ENCODE results near the gene PTPRT. TPM values are rescaled to one million over a fixed set of nuclear protein-coding genes. Genes with fewer than 3 reads are reported as not detected.
A peak's percentile ranks its signal among the peaks of the same experiment; 100 is the strongest.

The PTPRT gene
- polyA plus RNA-seq, 1 donor: 1.9 TPM

GRCh38 chr20:42361402-42361970, 828.2 kb downstream of the PTPRT start:
- no peak for DNase-seq

DNA sequence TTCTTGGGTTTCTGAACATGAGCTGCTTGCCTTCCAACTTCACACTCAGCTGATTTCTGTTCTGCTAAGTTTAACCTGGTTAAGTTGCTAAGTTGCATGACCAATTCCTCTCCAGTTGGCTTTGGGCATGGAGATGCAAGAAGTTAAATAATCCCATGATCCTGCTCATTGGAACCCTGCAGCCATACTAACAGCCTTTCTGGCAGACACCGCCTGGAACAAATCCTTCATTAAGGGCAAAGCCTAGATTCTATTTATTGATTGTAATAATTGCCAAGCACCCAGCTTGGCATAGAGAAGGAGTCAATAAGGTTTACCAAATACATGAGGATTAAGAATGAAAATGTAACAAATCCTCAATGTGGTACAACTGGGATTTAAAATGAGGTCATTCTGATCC, 829.1 kb downstream of the PTPRT start:
- no peak for DNase-seq

DNA sequence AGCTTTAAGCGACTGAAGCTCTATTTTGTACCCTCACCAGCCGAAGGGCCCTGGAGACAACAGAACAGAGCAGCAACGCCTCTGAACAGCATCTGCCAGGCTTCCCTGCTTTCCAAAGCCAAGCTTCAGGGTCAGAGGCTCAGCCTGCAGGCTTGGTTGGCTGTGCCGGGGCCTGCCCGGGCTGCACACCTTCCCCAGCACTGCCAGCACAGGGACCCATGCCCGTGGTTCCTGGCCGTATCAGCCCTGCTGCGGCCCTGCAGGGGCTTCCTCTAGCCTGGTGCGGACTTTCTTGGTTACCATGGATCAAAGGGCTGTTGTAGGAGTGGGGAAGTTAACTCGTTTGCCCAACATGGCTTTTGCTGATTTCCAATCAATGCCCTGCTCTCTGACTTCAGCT, 830.1 kb downstream of the PTPRT start:
- no peak for DNase-seq

DNA sequence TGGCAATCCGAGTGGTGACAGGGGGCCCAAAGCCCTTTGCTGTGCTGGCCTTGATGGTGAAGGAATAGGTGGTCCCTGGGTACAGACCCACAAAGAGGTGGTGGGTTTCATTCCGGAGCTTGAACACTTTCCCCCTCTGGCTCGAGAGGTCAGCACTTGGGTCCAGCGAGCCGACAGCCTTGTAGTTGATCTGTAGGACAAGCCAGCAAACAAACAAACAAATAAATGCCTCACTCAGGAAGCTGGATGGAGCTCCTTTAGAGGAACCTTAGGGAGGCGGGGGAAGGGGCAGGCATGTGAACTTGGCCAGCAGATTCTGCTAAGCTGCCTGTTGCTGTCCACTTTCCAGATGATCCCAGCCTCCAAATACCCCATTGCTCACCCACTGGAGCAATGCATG, 837.6 kb downstream of the PTPRT start:
- DNase-seq: no peak

- DNase-seq: no peak
Observed at GRCh38 chr20:42350521-42350920, 839.2 kb downstream of the PTPRT start.

DNA sequence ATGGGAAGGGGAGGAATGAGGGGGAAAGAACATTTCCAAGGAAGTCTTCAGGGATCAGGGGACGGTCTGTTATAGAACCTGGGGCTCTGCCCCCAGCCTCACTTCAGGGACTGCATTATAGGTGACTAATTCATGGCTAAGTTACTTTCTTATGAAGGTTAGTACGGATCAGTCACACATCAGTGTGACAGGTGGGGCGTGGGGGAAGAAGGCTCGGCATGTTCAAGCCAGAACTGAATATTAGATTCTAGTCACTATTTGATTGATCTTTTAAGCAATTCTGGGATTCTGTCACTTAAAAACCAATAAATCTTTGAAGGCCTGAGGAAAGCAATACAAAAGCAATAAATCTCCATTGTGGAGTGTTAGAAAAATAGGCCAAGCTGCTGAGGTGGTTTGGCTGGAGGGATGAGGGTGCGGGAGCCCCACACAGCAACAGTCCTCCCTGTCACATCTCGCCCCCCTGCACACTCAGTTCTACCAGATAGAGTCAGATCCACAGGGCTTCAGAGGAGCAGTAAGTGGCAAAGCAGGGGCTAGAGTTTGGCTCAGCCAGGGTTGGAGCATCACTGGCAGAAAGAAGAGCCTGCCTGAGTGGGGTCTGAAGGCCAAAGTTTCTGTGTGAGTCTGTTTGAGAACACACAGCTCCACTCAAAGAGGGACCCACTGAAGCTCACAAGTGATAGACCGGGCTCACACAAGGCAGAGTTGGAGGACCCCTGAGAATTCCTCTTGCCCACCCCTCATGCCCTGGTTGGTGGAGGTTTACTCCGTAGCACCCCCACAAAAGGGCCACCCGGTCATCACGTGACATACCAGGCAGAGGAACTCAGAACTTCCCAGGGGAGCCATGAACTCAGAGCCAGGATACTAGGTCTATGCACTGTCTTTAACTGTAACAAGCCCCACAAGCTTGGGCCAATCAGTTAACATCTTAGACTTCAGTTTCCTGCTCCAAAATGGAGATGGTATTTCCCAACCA, 843.2 kb downstream of the PTPRT start:
- no peak for DNase-seq

DNA sequence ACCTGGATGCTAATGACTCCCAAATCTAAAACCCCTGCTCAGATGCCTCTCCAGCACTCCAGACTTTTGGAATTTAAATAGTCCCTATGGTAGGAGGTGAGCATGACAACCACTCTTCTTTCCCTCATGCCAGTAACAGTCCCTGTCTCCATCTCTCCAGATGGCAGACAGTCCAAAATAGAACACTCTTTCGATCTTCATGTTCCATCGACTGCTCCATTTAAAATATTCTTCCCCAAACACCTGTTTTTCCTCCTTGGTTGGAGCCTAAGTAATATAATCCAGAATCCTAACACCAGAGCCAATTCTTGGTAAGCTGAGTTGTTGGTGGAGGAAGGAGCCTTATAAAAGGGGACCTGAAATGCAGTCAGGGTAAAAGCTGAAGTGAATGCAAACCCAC, 848.1 kb downstream of the PTPRT start:
- DNase-seq: no peak

DNA sequence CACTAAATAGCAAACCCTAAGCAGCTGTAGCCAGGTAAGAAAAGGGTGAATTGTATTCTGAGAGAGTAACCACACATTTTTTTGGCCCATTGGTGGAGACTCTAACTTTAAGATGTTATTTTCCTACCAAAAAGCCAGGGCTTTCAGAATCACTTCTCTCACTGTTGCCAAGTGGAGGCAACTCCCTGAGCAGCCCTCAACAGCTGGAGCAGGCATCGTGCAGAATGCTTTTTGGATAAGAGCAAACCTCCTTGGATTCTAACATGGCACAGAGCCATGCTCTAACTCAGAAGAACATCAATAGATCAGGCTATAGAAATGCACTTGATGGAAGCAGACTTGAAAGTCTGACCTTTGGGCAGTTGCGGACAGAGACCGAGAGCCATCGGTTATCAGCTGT, 849.3 kb downstream of the PTPRT start:
- no peak for DNase-seq

DNA sequence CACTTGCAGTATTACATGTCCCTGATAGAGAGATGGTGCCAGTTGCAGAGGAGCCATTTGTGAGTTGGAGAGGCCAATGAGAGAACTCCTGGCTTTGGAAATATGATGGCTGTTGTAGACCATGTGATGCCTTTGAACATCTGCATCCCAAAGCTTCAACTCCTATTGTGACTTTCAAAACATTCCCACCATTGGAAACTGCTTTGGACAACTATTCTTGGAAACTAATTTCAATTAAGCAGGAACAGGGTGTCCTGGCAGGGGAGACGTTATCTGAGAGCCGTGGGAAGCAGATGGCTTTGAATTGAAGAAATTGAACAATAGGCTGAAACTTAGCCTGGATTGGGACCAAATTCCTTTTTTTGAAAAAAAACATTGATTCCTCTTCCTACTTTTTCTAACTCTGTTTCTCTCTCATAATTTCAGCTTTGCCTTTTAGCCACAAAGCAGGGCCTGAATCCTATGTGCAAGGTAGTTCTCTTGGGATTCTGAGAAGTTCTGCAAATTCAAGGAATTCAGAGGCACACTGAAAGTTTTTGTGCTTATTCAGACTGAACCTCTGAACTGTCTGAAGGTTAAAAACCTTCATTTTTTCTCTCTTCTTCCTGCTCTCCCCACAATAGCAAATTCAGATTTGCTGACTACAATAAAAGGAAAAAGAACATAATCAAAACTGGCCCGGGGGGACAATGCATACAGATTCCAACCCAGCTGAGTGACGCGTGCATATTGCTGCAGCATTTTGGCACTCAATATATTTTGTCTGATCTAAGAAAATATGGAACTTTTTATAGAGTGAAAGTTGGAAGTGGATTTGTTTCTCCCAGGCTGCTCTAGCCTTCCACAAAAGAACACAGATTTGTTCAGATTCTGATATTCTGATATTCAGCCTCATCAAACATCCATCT, 851.2 kb downstream of the PTPRT start:
- DNase-seq: peak; percentile 80

DNA sequence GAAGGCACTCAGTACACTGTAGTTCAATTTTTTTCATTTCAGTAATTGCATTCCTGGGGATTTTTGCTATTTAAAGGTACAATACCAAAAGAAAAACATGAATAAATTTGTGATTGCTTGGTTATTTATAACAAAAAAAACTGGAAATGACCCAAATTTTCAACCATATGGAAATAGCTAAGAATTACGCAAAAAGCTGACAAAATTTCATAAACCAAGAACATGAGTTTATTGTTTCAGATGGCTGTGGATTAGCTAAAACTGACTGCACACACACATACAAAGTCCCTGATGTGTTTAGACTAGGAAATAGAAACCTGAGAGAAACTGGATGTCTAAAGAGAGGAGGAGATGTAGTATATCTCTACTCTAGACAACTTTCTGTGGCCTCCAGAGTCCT, 853.1 kb downstream of the PTPRT start:
- DNase-seq: no peak

GRCh38 chr20:42319252-42320013, 870.3 kb downstream of the PTPRT start:
- DNase-seq: no peak

DNA sequence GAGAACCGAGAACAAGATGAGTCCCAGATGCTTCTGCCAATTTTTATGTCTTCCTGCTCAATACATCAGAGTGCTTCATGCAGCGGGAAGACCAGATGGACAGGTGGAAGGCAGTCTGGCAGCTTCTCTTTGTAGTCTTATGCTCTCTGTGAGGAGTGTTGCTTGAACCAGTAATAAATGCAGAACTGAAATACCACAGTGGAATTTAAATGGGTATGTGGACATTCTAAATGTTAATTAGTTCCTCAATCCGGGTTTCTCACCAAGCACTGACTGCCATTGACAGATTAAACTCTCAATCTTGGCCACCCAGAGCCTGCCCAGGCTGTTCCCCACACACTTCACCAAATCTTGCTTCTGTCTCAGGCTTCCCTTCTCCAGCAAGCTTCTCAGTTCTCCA, 876.0 kb downstream of the PTPRT start:
- DNase-seq: no peak

DNA sequence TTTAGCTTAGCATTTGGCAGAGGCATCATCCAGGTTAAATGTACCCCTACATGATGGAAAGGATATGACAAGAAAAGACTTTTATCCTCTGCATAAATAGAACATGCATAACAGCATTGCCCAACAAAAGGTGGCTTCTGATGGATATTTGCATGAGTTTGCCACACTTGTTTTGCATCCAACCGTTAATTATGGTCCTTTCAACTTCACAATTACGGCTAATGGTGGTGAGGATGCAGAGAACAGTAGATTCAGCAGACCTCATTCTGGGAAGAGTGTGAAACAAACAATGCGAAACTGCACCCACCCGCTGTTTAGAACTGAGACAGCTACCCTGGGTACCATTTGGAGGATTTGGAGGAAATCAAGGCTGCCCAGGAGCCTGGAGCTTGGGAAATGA, 880.7 kb downstream of the PTPRT start:
- DNase-seq: no peak

DNA sequence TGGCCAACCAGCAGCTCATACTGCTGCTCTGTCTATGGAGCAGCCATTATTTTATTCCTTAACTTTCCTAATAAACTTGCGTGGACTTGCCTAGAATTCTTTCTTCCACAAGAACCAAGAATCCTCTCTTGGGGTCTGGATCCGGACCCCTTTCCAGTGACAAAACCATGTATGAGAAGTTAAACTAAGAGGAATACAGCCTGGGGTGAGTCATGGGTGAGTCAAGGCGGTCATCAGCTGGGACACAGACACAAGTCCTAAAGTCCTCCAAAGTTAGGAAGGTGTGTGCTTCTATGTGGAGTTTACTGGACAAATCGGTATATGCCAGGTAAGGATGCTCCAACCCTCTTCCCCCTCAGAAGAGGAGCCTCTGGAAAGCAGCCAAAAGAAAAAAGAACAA, 881.5 kb downstream of the PTPRT start:
- DNase-seq: no peak

GRCh38 chr20:42295592-42295991, 894.1 kb downstream of the PTPRT start:
- no peak for DNase-seq

DNA sequence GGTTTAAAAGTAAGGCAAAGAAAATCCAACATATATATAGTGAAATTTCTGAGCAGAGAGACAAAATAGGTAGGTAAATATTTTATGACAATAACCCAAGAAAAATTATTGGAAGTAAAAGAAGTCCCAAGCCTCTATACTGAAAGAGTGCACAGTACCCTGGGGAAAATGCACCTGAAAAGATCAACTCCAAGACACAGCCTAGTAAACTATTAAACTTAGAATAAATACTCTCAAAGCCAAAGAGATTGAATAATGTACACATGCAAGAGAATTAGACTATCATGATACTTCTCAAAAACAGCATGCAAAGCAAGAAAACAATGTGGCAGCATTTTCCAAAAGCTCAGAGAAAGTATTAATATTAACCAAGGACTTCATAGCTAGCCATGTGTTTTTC, 894.7 kb downstream of the PTPRT start:
- DNase-seq: no peak

GRCh38 chr20:42281801-42282200, 907.9 kb downstream of the PTPRT start:
- DNase-seq: no peak

- no peak for DNase-seq
Observed at GRCh38 chr20:42276718-42277602, 912.7 kb downstream of the PTPRT start.

GRCh38 chr20:42274986-42275385, 914.7 kb downstream of the PTPRT start:
- no peak for DNase-seq

DNA sequence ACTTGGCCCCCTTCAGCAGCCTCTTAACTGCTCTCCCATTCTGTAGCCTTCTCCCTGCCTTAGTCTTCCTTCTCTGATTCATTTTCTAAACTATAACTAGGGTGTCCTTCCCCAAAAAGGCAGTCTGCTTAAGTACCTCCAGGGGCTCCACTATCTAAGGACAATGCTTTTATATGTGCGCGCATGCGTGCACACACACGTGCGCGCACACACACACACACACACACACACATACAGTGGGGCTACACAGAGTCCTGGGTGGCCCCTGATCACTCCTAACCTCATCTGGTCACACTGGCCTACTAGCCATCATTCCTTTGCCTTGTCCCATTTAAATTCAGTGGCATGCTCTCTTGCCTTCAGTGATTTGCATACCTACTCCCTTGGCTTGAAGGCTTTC, 917.2 kb downstream of the PTPRT start:
- no peak for DNase-seq

- DNase-seq: no peak
Observed at GRCh38 chr20:42270539-42270938, 919.2 kb downstream of the PTPRT start.
